A673 (cell line): ENCODE results near the gene SLC16A3. TPM values are rescaled to one million over a fixed set of nuclear protein-coding genes. Genes with fewer than 3 reads are reported as not detected.
A peak's percentile ranks its signal among the peaks of the same experiment; 100 is the strongest.

Experiments used
- BruUV-seq: library from RNA; stranded (reverse); fragments of 400-500 nt; replicated peaks from 2 replicates; lab custom pipeline; 2021; lab: Mats Ljungman, UMichigan
- CTCF ChIA-PET: fragments of 300-600 bp; sonication (Branson Sonifier 250); formaldehyde crosslinking; loops from one replicate; lab custom pipeline; 2022; ENCODE audit warnings: antibody characterized with exemption; lab: Charles Lee
- POLR2A ChIA-PET: fragments of 300-600 bp; sonication (Branson Sonifier 250); formaldehyde crosslinking; loops from one replicate; lab custom pipeline; 2022; ENCODE audit warnings: antibody characterized with exemption; ENCODE audit not compliant: low non-redundant PET; lab: Charles Lee
- DNase-seq: peaks from one replicate; pipeline ENCODE4 v3.0.0-alpha.2; 2015; ENCODE audit warnings: low spot score
- H3K27ac ChIP-seq: fragments of 200-600 bp; sonication (generic); 2 replicates; pipeline ENCODE4 v1.5.1; 2016; ENCODE audit warnings: mixed run types, low read depth, mild to moderate bottlenecking, mixed read lengths, antibody characterized with exemption, low read length; ENCODE audit not compliant: poor library complexity, severe bottlenecking
- H3K27me3 ChIP-seq: fragments of 200-600 bp; sonication (generic); replicated peaks from 2 replicates; pipeline ENCODE4 v1.6.1; 2017; ENCODE audit warnings: mixed run types, low read depth, mild to moderate bottlenecking, mixed read lengths, antibody characterized with exemption, low read length; ENCODE audit not compliant: insufficient read depth, poor library complexity
- H3K36me3 ChIP-seq: fragments of 200-600 bp; sonication (generic); 2 replicates; pipeline ENCODE4 v1.6.1; 2016; ENCODE audit warnings: mixed run types, mild to moderate bottlenecking, mixed read lengths, antibody characterized with exemption, low read length; ENCODE audit not compliant: insufficient read depth, poor library complexity, severe bottlenecking
- H3K4me1 ChIP-seq: fragments of 200-600 bp; sonication (generic); 2 replicates; pipeline ENCODE4 v1.6.1; 2017; ENCODE audit warnings: mixed run types, mild to moderate bottlenecking, mixed read lengths, antibody characterized with exemption, low read length; ENCODE audit not compliant: insufficient read depth, poor library complexity, severe bottlenecking
- H3K4me3 ChIP-seq: fragments of 200-600 bp; sonication (generic); 2 replicates; pipeline ENCODE4 v1.5.1; 2016; ENCODE audit warnings: low read depth, mixed run types, mild to moderate bottlenecking, mixed read lengths, low read length; ENCODE audit not compliant: poor library complexity, severe bottlenecking
- H3K9me3 ChIP-seq: fragments of 200-600 bp; sonication (generic); 2 replicates; pipeline ENCODE4 v1.6.1; 2016; ENCODE audit warnings: mixed run types, low read depth, mild to moderate bottlenecking, mixed read lengths, antibody characterized with exemption, low read length; ENCODE audit not compliant: poor library complexity, severe bottlenecking
- EZH2 ChIP-seq: fragments of 200-600 bp; sonication (generic); IDR thresholded peaks from 2 replicates; pipeline ENCODE4 v1.6.1; 2017; ENCODE audit warnings: borderline replicate concordance, low read depth, mild to moderate bottlenecking, mixed read lengths, antibody characterized with exemption, low read length; ENCODE audit not compliant: poor library complexity, severe bottlenecking
- intact Hi-C: fragments of 100-400 bp; cut with micrococcal nuclease; formaldehyde crosslinking; loops from one replicate; pipeline ENCODE4 v1.10.0; 2022; ENCODE audit not compliant: unreplicated experiment
- total RNA-seq: library from RNA; stranded (reverse); gene quantifications from 2 replicates; pipeline ENCODE4 v1.2.3, GENCODE V29; 2021
- TF ChIP-seq, protein P1 (sequence below): fragments of 300-800, 200-600 bp; sonication (generic); conservative IDR thresholded peaks from 2 replicates; pipeline ENCODE4 v1.5.1; 2017; ENCODE audit warnings: low read depth, mild to moderate bottlenecking, antibody characterized with exemption, low read length, moderate library complexity, mixed read lengths

The SLC16A3 gene
- total RNA-seq, 1 experiment from 2014 or later, result 0.97 TPM

DNA sequence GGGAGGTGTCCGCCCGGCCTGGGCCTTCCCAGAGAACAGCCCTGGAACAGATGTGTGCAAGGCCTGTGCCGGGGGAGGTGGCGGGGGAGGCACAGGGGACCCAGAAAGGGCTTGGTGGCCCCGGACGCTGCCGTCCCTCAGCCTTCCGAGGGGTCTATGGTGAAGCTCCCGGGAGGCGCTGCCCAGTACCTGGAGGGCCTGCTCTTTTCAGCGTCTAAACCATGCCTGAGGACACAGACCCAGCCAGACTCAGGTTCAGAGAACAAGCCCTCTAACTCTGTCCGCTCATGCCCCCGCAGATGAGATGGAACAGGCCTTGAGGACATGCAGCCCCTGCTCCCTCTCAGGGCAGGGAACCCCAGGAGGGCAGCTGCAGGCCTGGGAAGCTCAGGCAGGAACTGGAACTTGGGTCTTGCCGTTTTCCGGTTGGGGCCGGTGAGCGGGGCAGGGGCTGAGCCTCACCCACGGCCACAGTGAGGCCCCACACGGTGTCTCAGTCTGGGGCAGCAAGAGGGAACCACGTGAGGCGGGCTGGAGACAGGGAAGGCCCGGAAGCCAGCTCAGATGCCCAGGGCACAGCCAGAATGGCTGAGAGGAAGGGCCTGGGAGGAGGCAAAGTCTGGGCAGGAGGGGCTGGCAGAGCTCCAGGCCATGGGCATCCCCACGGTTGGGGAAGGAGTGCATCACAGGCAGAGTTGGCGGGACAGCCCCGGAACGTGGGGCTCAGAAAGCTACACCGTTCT lies 12.5 kb downstream of the SLC16A3 start:
- peaks cover 42% of the 10 kb centered on the region for H3K36me3 ChIP-seq
- no peaks in the 10 kb centered on the region for H3K9me3 ChIP-seq
- TF ChIP-seq, protein P1, sequence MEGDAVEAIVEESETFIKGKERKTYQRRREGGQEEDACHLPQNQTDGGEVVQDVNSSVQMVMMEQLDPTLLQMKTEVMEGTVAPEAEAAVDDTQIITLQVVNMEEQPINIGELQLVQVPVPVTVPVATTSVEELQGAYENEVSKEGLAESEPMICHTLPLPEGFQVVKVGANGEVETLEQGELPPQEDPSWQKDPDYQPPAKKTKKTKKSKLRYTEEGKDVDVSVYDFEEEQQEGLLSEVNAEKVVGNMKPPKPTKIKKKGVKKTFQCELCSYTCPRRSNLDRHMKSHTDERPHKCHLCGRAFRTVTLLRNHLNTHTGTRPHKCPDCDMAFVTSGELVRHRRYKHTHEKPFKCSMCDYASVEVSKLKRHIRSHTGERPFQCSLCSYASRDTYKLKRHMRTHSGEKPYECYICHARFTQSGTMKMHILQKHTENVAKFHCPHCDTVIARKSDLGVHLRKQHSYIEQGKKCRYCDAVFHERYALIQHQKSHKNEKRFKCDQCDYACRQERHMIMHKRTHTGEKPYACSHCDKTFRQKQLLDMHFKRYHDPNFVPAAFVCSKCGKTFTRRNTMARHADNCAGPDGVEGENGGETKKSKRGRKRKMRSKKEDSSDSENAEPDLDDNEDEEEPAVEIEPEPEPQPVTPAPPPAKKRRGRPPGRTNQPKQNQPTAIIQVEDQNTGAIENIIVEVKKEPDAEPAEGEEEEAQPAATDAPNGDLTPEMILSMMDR, result no peak
- TF ChIP-seq EZH2, result no peak
- intact Hi-C loops, result loop anchor here (10.0 kb wide), 1 partner anchor 173 kb away; the partner anchor contains the start of genes HEXD and OGFOD3
- no peak overlapping the region for H3K4me3 ChIP-seq
- DNase-seq, result no peak
- CTCF ChIA-PET, result interaction anchor here (0.5 kb wide), 1 partner anchor 12 kb away, joined by 4 read pairs; no protein-coding TSS in a partner anchor
- H3K27ac ChIP-seq, result peak overlapping the region; percentile 56
- peaks cover 63% of the 10 kb centered on the region for H3K4me1 ChIP-seq
- BruUV-seq, result no TSS peak
- H3K27me3 ChIP-seq, result no peaks in the 10 kb centered on the region
- POLR2A ChIA-PET, result interaction anchor here (0.6 kb wide), 1 partner anchor 276 kb away, joined by 16 read pairs; no protein-coding TSS in a partner anchor

DNA sequence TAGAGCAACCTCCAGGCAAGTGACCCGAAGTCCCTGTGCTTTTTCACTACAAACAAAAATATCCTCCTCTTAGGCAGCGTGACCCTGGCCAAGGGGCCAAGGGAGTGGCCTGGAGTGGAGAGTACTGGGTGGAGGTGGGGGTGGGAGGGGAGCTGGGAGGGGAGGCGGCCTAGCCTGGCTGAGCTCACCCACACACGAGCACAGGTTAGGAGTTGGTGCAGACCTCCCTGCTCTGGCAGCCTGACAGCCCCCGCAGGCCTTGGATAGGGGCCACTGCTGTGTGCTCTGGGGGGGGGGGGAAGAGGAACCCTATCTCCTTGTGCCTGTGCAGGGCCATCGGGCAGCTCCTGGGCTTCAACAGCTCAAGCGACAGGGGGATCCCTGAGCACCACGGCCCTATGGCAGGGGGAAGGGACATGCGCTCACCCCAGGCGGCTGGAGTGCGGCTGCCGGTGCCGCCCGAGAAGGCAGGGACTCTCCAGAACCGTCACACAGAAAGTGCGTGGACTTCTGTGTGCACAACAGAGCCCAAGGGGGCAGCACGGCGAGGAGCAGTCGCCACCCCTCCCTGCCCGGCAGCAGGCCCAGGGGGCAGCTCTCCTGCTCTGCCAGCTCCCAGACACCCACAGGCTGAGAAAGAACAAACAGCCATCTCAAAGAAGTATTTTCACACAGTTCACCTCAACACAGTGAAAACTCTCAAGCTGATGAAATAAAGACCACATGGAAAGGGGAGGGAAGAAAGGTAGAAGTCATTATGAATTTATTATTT lies 13.3 kb downstream of the SLC16A3 start:
- CTCF ChIA-PET, result interaction anchor here (1.0 kb wide), 1 partner anchor 173 kb away, joined by 3 read pairs; no protein-coding TSS in a partner anchor
- peak overlapping the region; percentile 56 for H3K27ac ChIP-seq
- POLR2A ChIA-PET, result interaction anchor here (0.6 to 0.7 kb wide), 3 partner anchors 56 to 1232 kb away, joined by 3 to 4 read pairs (median 3); no protein-coding TSS in a partner anchor
- no peaks in the 10 kb centered on the region for H3K27me3 ChIP-seq
- intact Hi-C loops, result loop anchor here (10.0 kb wide), 1 partner anchor 173 kb away; the partner anchor contains the start of genes HEXD and OGFOD3
- no peak for DNase-seq
- peaks cover 63% of the 10 kb centered on the region for H3K4me1 ChIP-seq
- H3K36me3 ChIP-seq, result peaks cover 49% of the 10 kb centered on the region
- no peaks in the 10 kb centered on the region for H3K9me3 ChIP-seq
- TF ChIP-seq, protein P1, result no peak
- no peak for TF ChIP-seq EZH2
- no peak overlapping the region for H3K4me3 ChIP-seq
- BruUV-seq, result no TSS peak

DNA sequence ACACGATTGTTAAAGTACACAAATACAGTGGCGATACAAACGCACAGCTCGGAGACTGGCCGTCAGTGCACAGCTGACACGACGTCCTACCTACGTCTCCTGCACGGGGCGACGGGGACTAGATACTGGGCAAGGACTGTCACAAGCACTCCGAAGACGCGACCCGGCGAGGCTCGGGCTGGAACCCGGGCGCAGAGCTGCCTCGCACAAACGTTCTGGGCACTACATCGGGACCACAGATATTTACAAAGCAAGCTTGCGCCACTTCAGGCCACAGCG lies 13.8 kb downstream of the SLC16A3 start:
- Histone ChIP-seq H3K4me3 (no peak overlapping the region), H3K9me3 (no peaks in the 10 kb centered on the region), H3K27ac (peak overlapping the region; percentile 56), H3K36me3 (peaks cover 54% of the 10 kb centered on the region), H3K27me3 (no peaks in the 10 kb centered on the region), H3K4me1 (peaks cover 64% of the 10 kb centered on the region)
- TF ChIP-seq, protein P1, result no peak
- no peak for TF ChIP-seq EZH2
- ChIA-PET CTCF (interaction anchor here (1.0 kb wide), 1 partner anchor 172 kb away, joined by 3 read pairs; no protein-coding TSS in a partner anchor), POLR2A (interaction anchor here (0.6 to 0.7 kb wide), 3 partner anchors 56 to 1232 kb away, joined by 3 to 4 read pairs (median 3); no protein-coding TSS in a partner anchor)
- no TSS peak for BruUV-seq
- no peak for DNase-seq
- intact Hi-C loops, result loop anchor here (10.0 kb wide), 1 partner anchor 172 kb away; the partner anchor contains the start of genes HEXD and OGFOD3
